Measurements from ENCODE around the gene TEX55.

The TEX55 gene
- long read RNA-seq: 0 reads

DNA sequence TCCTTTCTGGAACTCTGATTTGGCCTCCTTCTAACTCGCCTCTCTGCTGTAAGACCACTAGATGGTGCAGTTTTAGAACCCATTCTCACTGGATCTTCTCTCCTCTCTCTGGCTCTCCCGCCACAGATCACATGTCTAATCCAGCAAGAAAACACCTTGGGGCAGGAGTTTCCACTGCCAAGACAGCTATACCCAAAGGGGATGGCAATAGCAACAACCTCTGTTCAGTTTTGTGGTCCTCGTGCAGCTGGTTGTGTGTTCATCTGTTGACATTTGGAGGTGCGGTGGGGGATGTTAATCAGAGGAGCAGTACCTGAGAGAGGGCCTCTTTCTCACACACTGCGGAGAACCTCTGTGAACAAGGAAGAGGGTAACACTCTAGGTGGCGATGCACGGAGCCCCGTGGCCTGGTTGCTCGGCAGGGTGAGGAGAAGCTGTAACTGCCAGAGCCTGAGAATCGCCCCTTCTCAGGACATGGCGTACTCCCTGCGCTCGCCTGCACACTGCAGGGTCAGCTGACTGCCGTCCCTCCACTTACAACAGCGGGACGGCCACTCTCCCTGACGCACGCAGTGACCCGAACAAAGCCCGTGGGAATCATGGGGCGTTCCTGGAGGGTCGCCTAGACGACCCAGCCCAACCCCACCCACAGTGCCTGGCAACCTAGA, at the start of gene TEX55:
TEX55 (plus strand) TSS at position 666 of the 668 bp plus-strand sequence. CDS start 25 bp downstream, outside the sequence.
- no peak for TF ChIP-seq GABPA (IDR thresholded peaks at IDR 0.05; ENCODE audit: low read depth)
- no peak for TF ChIP-seq POLR2AphosphoS5 (IDR thresholded peaks at IDR 0.05; ENCODE audit: low read depth)
- TF ChIP-seq SPI1 (IDR thresholded peaks at IDR 0.05; ENCODE audit: borderline replicate concordance, low read depth): no peak
- TF ChIP-seq CTCF (IDR thresholded peaks at IDR 0.05; ENCODE audit: insufficient read depth, low read length): peak; percentile 36
- TF ChIP-seq, protein P1, sequence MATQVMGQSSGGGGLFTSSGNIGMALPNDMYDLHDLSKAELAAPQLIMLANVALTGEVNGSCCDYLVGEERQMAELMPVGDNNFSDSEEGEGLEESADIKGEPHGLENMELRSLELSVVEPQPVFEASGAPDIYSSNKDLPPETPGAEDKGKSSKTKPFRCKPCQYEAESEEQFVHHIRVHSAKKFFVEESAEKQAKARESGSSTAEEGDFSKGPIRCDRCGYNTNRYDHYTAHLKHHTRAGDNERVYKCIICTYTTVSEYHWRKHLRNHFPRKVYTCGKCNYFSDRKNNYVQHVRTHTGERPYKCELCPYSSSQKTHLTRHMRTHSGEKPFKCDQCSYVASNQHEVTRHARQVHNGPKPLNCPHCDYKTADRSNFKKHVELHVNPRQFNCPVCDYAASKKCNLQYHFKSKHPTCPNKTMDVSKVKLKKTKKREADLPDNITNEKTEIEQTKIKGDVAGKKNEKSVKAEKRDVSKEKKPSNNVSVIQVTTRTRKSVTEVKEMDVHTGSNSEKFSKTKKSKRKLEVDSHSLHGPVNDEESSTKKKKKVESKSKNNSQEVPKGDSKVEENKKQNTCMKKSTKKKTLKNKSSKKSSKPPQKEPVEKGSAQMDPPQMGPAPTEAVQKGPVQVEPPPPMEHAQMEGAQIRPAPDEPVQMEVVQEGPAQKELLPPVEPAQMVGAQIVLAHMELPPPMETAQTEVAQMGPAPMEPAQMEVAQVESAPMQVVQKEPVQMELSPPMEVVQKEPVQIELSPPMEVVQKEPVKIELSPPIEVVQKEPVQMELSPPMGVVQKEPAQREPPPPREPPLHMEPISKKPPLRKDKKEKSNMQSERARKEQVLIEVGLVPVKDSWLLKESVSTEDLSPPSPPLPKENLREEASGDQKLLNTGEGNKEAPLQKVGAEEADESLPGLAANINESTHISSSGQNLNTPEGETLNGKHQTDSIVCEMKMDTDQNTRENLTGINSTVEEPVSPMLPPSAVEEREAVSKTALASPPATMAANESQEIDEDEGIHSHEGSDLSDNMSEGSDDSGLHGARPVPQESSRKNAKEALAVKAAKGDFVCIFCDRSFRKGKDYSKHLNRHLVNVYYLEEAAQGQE (IDR thresholded peaks at IDR 0.05; ENCODE audit: insufficient replicate concordance, low read depth): no peak
- Histone ChIP-seq H3K4me3 (replicated peaks; ENCODE audit: insufficient read depth, low read length) (no peak within 1 kb of the TSS), H3K27me3 (ENCODE audit: insufficient read depth, poor library complexity, severe bottlenecking) (no peaks in the 10 kb centered on the region), H3K27ac (replicated peaks) (no peak within 1 kb of the TSS)
- DNase-seq (ENCODE audit: low read depth in 1 of 2, low spot score in 1 of 2): peak in 1 of 2 experiments; percentile 3

DNA sequence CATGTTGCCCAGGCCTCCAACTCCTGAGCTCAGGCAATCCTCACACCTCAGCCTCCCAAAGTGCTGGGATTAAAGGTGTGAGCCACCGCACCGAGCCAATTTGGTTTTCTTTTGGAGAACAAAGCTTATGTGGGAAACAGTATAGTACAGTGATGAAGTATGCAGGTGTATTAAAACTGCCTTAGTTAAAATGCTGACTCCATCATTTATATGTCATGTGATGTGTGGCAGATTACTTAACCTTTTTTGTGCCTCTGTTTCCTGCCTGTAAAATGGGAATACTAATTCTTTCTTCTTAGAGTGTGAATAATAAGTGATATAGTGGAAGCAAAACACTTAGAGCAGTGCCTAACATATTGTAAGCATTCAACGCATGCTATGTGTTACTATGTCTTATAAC, 48.0 kb upstream of the TEX55 start:
- no peak for DNase-seq (ENCODE audit: low read depth in 1 of 2, low spot score in 1 of 2)
- H3K4me3 ChIP-seq (replicated peaks; ENCODE audit: insufficient read depth, low read length): no peak overlapping the region
- H3K27ac ChIP-seq (replicated peaks): no peak overlapping the region
- H3K27me3 ChIP-seq (ENCODE audit: insufficient read depth, poor library complexity, severe bottlenecking): no peaks in the 10 kb centered on the region
- TF ChIP-seq POLR2AphosphoS5 (IDR thresholded peaks at IDR 0.05; ENCODE audit: low read depth) (no peak), GABPA (IDR thresholded peaks at IDR 0.05; ENCODE audit: low read depth) (no peak)

DNA sequence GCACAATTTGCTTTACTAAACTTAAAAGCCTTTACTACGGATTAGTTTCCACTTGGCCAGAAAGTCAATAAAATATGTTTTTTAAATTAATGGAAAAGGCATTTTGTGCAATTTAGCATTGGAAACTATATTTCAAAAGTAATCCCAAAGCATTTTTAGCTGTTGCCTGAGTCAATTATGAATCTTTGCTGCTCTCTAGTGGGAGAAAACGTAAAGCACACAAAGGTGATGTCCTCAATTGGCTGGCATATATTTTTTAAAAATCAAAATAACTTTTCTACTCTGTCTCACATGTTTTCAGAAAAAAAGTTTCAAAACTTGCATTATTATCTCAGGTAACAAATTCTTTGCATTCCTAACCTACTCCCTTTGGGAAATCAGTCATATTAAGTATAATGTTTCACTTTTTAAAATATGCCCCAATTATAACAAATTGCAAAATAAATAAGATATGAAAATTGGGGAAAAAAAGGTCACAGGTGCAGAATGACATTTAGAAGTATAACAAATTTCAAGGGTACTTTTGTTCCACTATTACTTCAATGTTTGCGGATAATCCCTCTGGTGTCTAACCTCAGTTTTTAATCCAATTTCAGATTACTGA, 47.2 kb upstream of the TEX55 start:
- H3K27me3 ChIP-seq (ENCODE audit: insufficient read depth, poor library complexity, severe bottlenecking): no peaks in the 10 kb centered on the region
- TF ChIP-seq CTCF (IDR thresholded peaks at IDR 0.05; ENCODE audit: insufficient read depth, low read length) (peak; percentile 44), SPI1 (IDR thresholded peaks at IDR 0.05; ENCODE audit: borderline replicate concordance, low read depth) (no peak)
- no peak overlapping the region for H3K4me3 ChIP-seq (replicated peaks; ENCODE audit: insufficient read depth, low read length)
- H3K27ac ChIP-seq (replicated peaks): no peak overlapping the region
- no peak for DNase-seq (ENCODE audit: low read depth in 1 of 2, low spot score in 1 of 2)

DNA sequence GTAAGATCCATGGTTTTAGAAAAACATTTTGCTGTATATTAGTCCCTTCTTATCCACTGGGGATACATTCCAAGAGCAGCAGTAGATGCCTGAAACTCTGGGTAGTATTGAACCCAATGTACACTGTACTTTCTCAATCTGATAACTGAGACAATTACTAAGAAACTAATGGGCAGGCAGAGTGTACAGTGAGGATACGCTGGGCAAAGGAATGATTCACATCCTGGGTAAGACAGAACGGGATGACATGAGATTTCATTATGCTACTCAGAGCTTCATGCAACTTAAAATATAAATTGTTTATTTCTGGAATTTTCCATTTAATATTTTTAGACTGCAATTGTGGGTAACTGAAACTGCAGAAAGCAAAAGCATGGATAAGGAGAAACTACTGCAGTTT, 46.2 kb upstream of the TEX55 start:
- no peak for TF ChIP-seq POLR2AphosphoS5 (IDR thresholded peaks at IDR 0.05; ENCODE audit: low read depth)
- no peak for TF ChIP-seq CTCF (IDR thresholded peaks at IDR 0.05; ENCODE audit: insufficient read depth, low read length)
- TF ChIP-seq, protein P1 (IDR thresholded peaks at IDR 0.05; ENCODE audit: insufficient replicate concordance, low read depth): no peak
- no peak for TF ChIP-seq GABPA (IDR thresholded peaks at IDR 0.05; ENCODE audit: low read depth)
- TF ChIP-seq SPI1 (IDR thresholded peaks at IDR 0.05; ENCODE audit: borderline replicate concordance, low read depth): no peak
- no peak overlapping the region for H3K4me3 ChIP-seq (replicated peaks; ENCODE audit: insufficient read depth, low read length)
- no peak for DNase-seq (ENCODE audit: low read depth in 1 of 2, low spot score in 1 of 2)

More for the DNA sequence above, 46.2 kb upstream of the TEX55 start:
- no peaks in the 10 kb centered on the region for H3K27me3 ChIP-seq (ENCODE audit: insufficient read depth, poor library complexity, severe bottlenecking)
- H3K27ac ChIP-seq (replicated peaks): no peak overlapping the region
